T-helper 1 cell treated with Interleukin-12 subunit alpha and Interleukin-12 subunit beta and Interleukin-4 antibody, amounts not matched to agents 30 μg/mL and 1 μg/mL, for 36 hours (primary cell): Measurements from ENCODE around the gene LIMCH1.

Experiments
- H3K27ac Mint-ChIP-seq: one replicate; pipeline ENCODE4 v1.8.0; 2021; ENCODE audit warnings: mild to moderate bottlenecking, mixed read lengths
- H3K27me3 Mint-ChIP-seq: one replicate; pipeline ENCODE4 v1.8.0; 2021; ENCODE audit warnings: low read depth, mixed read lengths
- H3K36me3 Mint-ChIP-seq: one replicate; pipeline ENCODE4 v1.8.0; 2021; ENCODE audit warnings: low read depth, mixed read lengths
- H3K4me1 Mint-ChIP-seq: one replicate; pipeline ENCODE4 v1.8.0; 2021; ENCODE audit warnings: low read depth, mixed read lengths
- H3K4me3 Mint-ChIP-seq: one replicate; pipeline ENCODE4 v1.8.0; 2021; ENCODE audit warnings: mild to moderate bottlenecking, moderate library complexity, mixed read lengths
- H3K9me3 Mint-ChIP-seq: one replicate; pipeline ENCODE4 v1.8.0; 2021; ENCODE audit warnings: mixed read lengths

The LIMCH1 gene

GRCh38 chr4:41514766-41515481 is 23.0 kb upstream of the LIMCH1 start:
- Mint-ChIP-seq H3K4me3 (no peak overlapping the region), H3K36me3 (no peaks in the 10 kb centered on the region), H3K27me3 (no peaks in the 10 kb centered on the region), H3K9me3 (no peaks in the 10 kb centered on the region), H3K4me1 (no peaks in the 10 kb centered on the region), H3K27ac (no peak overlapping the region)

- Mint-ChIP-seq H3K27ac (no peak overlapping the region), H3K4me3 (no peak overlapping the region), H3K36me3 (no peaks in the 10 kb centered on the region), H3K4me1 (no peaks in the 10 kb centered on the region), H3K9me3 (no peaks in the 10 kb centered on the region), H3K27me3 (no peaks in the 10 kb centered on the region)
Observed at GRCh38 chr4:41517121-41517520, 20.8 kb upstream of the LIMCH1 start.

GRCh38 chr4:41517747-41518146 is 20.2 kb upstream of the LIMCH1 start:
- no peaks in the 10 kb centered on the region for H3K36me3 Mint-ChIP-seq
- H3K9me3 Mint-ChIP-seq = no peaks in the 10 kb centered on the region
- no peaks in the 10 kb centered on the region for H3K4me1 Mint-ChIP-seq
- no peak overlapping the region for H3K4me3 Mint-ChIP-seq
- H3K27ac Mint-ChIP-seq = no peak overlapping the region
- H3K27me3 Mint-ChIP-seq = no peaks in the 10 kb centered on the region

GRCh38 chr4:41524425-41524824 is 13.5 kb upstream of the LIMCH1 start:
- Mint-ChIP-seq H3K4me3 (no peak overlapping the region), H3K9me3 (no peaks in the 10 kb centered on the region), H3K36me3 (no peaks in the 10 kb centered on the region), H3K27me3 (no peaks in the 10 kb centered on the region), H3K4me1 (no peaks in the 10 kb centered on the region), H3K27ac (no peak overlapping the region)

- Mint-ChIP-seq H3K4me3 (no peak overlapping the region), H3K4me1 (no peaks in the 10 kb centered on the region), H3K9me3 (no peaks in the 10 kb centered on the region), H3K36me3 (no peaks in the 10 kb centered on the region), H3K27ac (no peak overlapping the region), H3K27me3 (no peaks in the 10 kb centered on the region)
Observed at GRCh38 chr4:41525129-41525528, 12.8 kb upstream of the LIMCH1 start.

- Mint-ChIP-seq H3K36me3 (no peaks in the 10 kb centered on the region), H3K4me1 (no peaks in the 10 kb centered on the region), H3K4me3 (no peak overlapping the region), H3K27ac (no peak overlapping the region), H3K9me3 (no peaks in the 10 kb centered on the region), H3K27me3 (no peaks in the 10 kb centered on the region)
Observed at GRCh38 chr4:41526628-41527027, 11.3 kb upstream of the LIMCH1 start.

- Mint-ChIP-seq H3K4me3 (no peak overlapping the region), H3K36me3 (no peaks in the 10 kb centered on the region), H3K4me1 (no peaks in the 10 kb centered on the region), H3K27me3 (no peaks in the 10 kb centered on the region), H3K9me3 (no peaks in the 10 kb centered on the region), H3K27ac (no peak overlapping the region)
Observed at GRCh38 chr4:41528512-41529205, 9.3 kb upstream of the LIMCH1 start.

GRCh38 chr4:41530741-41531140 is 7.2 kb upstream of the LIMCH1 start:
- H3K4me1 Mint-ChIP-seq = no peaks in the 10 kb centered on the region
- H3K27me3 Mint-ChIP-seq = no peaks in the 10 kb centered on the region

GRCh38 chr4:41532336-41532735 is 5.6 kb upstream of the LIMCH1 start:
- no peaks in the 10 kb centered on the region for H3K4me1 Mint-ChIP-seq
- no peak overlapping the region for H3K4me3 Mint-ChIP-seq
- H3K9me3 Mint-ChIP-seq = no peaks in the 10 kb centered on the region
- no peak overlapping the region for H3K27ac Mint-ChIP-seq
- no peaks in the 10 kb centered on the region for H3K27me3 Mint-ChIP-seq
- H3K36me3 Mint-ChIP-seq = no peaks in the 10 kb centered on the region

More at GRCh38 chr4:41530741-41531140, 7.2 kb upstream of the LIMCH1 start:
- H3K9me3 Mint-ChIP-seq = no peaks in the 10 kb centered on the region
- no peaks in the 10 kb centered on the region for H3K36me3 Mint-ChIP-seq
- H3K4me3 Mint-ChIP-seq = no peak overlapping the region
- no peak overlapping the region for H3K27ac Mint-ChIP-seq

GRCh38 chr4:41532882-41533281 is 5.1 kb upstream of the LIMCH1 start:
- Mint-ChIP-seq H3K27me3 (no peaks in the 10 kb centered on the region), H3K36me3 (no peaks in the 10 kb centered on the region), H3K4me3 (no peak overlapping the region), H3K9me3 (no peaks in the 10 kb centered on the region), H3K27ac (no peak overlapping the region), H3K4me1 (no peaks in the 10 kb centered on the region)

GRCh38 chr4:41533680-41534079 is 4.3 kb upstream of the LIMCH1 start:
- Mint-ChIP-seq H3K4me3 (no peak overlapping the region), H3K27ac (no peak overlapping the region), H3K9me3 (no peaks in the 10 kb centered on the region), H3K27me3 (no peaks in the 10 kb centered on the region), H3K4me1 (no peaks in the 10 kb centered on the region), H3K36me3 (no peaks in the 10 kb centered on the region)

- Mint-ChIP-seq H3K9me3 (no peaks in the 10 kb centered on the region), H3K4me3 (no peak overlapping the region), H3K27ac (no peak overlapping the region), H3K27me3 (no peaks in the 10 kb centered on the region), H3K4me1 (no peaks in the 10 kb centered on the region), H3K36me3 (no peaks in the 10 kb centered on the region)
Observed at GRCh38 chr4:41534404-41534803, 3.6 kb upstream of the LIMCH1 start.

GRCh38 chr4:41535911-41536371 is 2.0 kb upstream of the LIMCH1 start:
- no peaks in the 10 kb centered on the region for H3K27me3 Mint-ChIP-seq
- H3K9me3 Mint-ChIP-seq = no peaks in the 10 kb centered on the region
- H3K4me1 Mint-ChIP-seq = no peaks in the 10 kb centered on the region
- H3K4me3 Mint-ChIP-seq = no peak overlapping the region
- H3K36me3 Mint-ChIP-seq = no peaks in the 10 kb centered on the region
- no peak overlapping the region for H3K27ac Mint-ChIP-seq

- Mint-ChIP-seq H3K36me3 (no peaks in the 10 kb centered on the region), H3K4me1 (no peaks in the 10 kb centered on the region), H3K27me3 (no peaks in the 10 kb centered on the region)
Observed at GRCh38 chr4:41537292-41537890, 566 bp upstream of the LIMCH1 start.

GRCh38 chr4:41538887-41539498 is 1.0 kb downstream of the LIMCH1 start:
- H3K36me3 Mint-ChIP-seq = no peaks in the 10 kb centered on the region
- H3K27me3 Mint-ChIP-seq = no peaks in the 10 kb centered on the region
- H3K4me3 Mint-ChIP-seq = no peak overlapping the region
- no peak overlapping the region for H3K27ac Mint-ChIP-seq
- no peaks in the 10 kb centered on the region for H3K9me3 Mint-ChIP-seq
- no peaks in the 10 kb centered on the region for H3K4me1 Mint-ChIP-seq

More at GRCh38 chr4:41537292-41537890, 566 bp upstream of the LIMCH1 start:
- no peak overlapping the region for H3K4me3 Mint-ChIP-seq
- H3K27ac Mint-ChIP-seq = no peak overlapping the region
- H3K9me3 Mint-ChIP-seq = no peaks in the 10 kb centered on the region
